H1 (cell line): ENCODE results near the gene KCTD15.

Experiments used
- CEBPB ChIP-seq: IDR thresholded peaks from 2 replicates; pipeline ENCODE4 v1.6.1; 2012; ENCODE audit warnings: low read depth, low read length
- JUN ChIP-seq: IDR thresholded peaks from 2 replicates; pipeline ENCODE4 v1.6.1; 2011; ENCODE audit warnings: low read depth, mild to moderate bottlenecking, improper control_type of control experiment, low read length
- NRF1 ChIP-seq: IDR thresholded peaks from 2 replicates; pipeline ENCODE4 v1.6.1; 2011; ENCODE audit warnings: mild to moderate bottlenecking, low read depth, low read length, improper control_type of control experiment
- POLR2A ChIP-seq, 2 experiments: IDR thresholded peaks; 1 replicate in 1 of 2; 2 replicates in 1 of 2; pipeline ENCODE4 v1.6.1; 2011; ENCODE audit warnings: low read depth in 2 of 2, low read length in 2 of 2, mild to moderate bottlenecking in 2 of 2; ENCODE audit errors: control extremely low read depth in 1 of 2
- RBBP5 ChIP-seq: IDR thresholded peaks from 2 replicates; pipeline ENCODE4 v1.7.1; 2012; ENCODE audit warnings: low read depth, mild to moderate bottlenecking, inconsistent platforms, low read length, moderate library complexity, borderline replicate concordance
- TAF1 ChIP-seq: IDR thresholded peaks from 2 replicates; pipeline ENCODE4 v1.6.1; 2011; ENCODE audit warnings: mild to moderate bottlenecking, low read depth, low read length
- TF ChIP-seq, protein P1 (sequence below), 3 experiments: IDR thresholded peaks; 1 replicate in 2 of 3; 2 replicates in 1 of 3; pipeline versions ENCODE4 v1.5.1 to v1.6.1; 2011; ENCODE audit warnings: low read length in 3 of 3, mild to moderate bottlenecking in 3 of 3, inconsistent platforms in 2 of 3, low read depth in 1 of 3, moderate library complexity in 1 of 3; ENCODE audit not compliant: insufficient read depth in 1 of 3; ENCODE audit errors: control extremely low read depth in 1 of 3
- TF ChIP-seq, protein P2 (sequence below): IDR thresholded peaks from 2 replicates; pipeline ENCODE4 v1.6.1; 2012; ENCODE audit warnings: inconsistent platforms

DNA sequence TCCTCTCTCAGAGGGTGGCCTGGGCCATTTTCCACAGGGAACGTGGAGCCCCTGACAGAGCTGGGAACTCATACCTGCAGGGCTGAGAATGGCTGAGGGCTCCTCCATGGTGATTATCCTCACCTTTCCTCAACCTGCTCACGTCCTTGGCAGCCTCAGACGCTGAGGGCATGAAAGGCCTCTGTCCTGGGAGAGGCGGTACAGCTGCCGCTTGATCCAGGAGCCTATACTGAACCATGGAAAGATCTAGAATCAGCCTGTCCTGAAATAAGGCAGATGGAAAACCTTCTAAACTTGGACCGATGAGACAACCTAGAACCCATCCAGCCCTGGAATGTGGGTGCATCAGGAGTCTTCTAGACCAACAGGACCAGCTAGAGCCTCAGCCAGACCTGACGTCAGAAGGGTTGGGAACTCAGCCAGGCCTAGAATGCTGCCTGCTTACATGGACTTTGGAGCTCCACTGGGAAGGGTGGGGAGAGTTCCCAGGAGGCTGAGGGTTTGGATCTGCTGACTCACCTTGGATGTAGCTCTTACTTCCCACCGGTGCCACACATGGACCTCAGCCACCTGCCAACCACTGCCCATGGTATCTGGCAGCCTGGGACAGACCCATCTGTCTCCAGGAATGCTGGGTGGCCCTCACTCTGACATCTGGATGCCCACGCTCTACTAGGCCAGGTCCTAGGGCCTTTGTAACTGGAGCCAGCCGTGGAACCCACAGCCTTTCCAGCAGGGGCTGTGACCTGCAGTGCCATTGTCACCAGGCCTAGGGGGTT is 7.5 kb downstream of the KCTD15 start:
- TF ChIP-seq NRF1, result no peak
- TF ChIP-seq, protein P1, sequence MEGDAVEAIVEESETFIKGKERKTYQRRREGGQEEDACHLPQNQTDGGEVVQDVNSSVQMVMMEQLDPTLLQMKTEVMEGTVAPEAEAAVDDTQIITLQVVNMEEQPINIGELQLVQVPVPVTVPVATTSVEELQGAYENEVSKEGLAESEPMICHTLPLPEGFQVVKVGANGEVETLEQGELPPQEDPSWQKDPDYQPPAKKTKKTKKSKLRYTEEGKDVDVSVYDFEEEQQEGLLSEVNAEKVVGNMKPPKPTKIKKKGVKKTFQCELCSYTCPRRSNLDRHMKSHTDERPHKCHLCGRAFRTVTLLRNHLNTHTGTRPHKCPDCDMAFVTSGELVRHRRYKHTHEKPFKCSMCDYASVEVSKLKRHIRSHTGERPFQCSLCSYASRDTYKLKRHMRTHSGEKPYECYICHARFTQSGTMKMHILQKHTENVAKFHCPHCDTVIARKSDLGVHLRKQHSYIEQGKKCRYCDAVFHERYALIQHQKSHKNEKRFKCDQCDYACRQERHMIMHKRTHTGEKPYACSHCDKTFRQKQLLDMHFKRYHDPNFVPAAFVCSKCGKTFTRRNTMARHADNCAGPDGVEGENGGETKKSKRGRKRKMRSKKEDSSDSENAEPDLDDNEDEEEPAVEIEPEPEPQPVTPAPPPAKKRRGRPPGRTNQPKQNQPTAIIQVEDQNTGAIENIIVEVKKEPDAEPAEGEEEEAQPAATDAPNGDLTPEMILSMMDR (IDR thresholded peaks at IDR 0.05; ENCODE audit: control extremely low read depth in 1 of 3, insufficient read depth in 1 of 3, low read depth in 1 of 3, low read length in 3 of 3), result no peak
- no peak for TF ChIP-seq POLR2A (IDR thresholded peaks at IDR 0.05; ENCODE audit: control extremely low read depth in 1 of 2, low read depth in 2 of 2, low read length in 2 of 2)
- TF ChIP-seq TAF1, result no peak
- no peak for TF ChIP-seq JUN
- TF ChIP-seq, protein P2, sequence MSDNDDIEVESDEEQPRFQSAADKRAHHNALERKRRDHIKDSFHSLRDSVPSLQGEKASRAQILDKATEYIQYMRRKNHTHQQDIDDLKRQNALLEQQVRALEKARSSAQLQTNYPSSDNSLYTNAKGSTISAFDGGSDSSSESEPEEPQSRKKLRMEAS, result no peak
- no peak for TF ChIP-seq RBBP5
- no peak for TF ChIP-seq CEBPB
